GM23248 (cell line): ENCODE measurements around the gene PTPRE. TPM values are rescaled to one million over a fixed set of nuclear protein-coding genes. Genes with fewer than 3 reads are reported as not detected.
A peak's percentile ranks its signal among the peaks of the same experiment; 100 is the strongest.

Source experiments
- DNase-seq: peaks from one replicate; pipeline ENCODE4 v3.0.0-alpha.2; 2015
- H2AFZ ChIP-seq: fragments of 200-600 bp; sonication (generic); 2 replicates; pipeline ENCODE4 v1.6.1; 2016; ENCODE audit warnings: antibody characterized with exemption
- H3F3A ChIP-seq: fragments of 200-600 bp; sonication (generic); 2 replicates; pipeline ENCODE4 v1.6.1; 2016; ENCODE audit warnings: mild to moderate bottlenecking, antibody characterized with exemption, mixed run types; ENCODE audit not compliant: insufficient read depth
- H3K27ac ChIP-seq: fragments of 200-600 bp; sonication (generic); 2 replicates; pipeline ENCODE4 v1.5.1; 2016; ENCODE audit warnings: mild to moderate bottlenecking
- H3K27me3 ChIP-seq: fragments of 200-600 bp; sonication (generic); replicated peaks from 2 replicates; pipeline ENCODE4 v1.6.1; 2016; ENCODE audit warnings: mild to moderate bottlenecking; ENCODE audit not compliant: insufficient read depth
- H3K36me3 ChIP-seq: fragments of 200-600 bp; sonication (generic); 2 replicates; pipeline ENCODE4 v1.6.1; 2016; ENCODE audit warnings: low read depth, mild to moderate bottlenecking
- H3K4me1 ChIP-seq: fragments of 200-600 bp; sonication (generic); 2 replicates; pipeline ENCODE4 v1.6.1; 2016; ENCODE audit warnings: mild to moderate bottlenecking; ENCODE audit not compliant: insufficient read depth
- H3K4me2 ChIP-seq: fragments of 200-600 bp; sonication (generic); one replicate; pipeline ENCODE4 v1.6.1; 2016; ENCODE audit warnings: mild to moderate bottlenecking; ENCODE audit not compliant: unreplicated experiment
- H3K4me3 ChIP-seq: fragments of 200-600 bp; sonication (generic); 2 replicates; pipeline ENCODE4 v1.5.1; 2016; ENCODE audit warnings: mild to moderate bottlenecking
- H3K79me2 ChIP-seq: fragments of 200-600 bp; sonication (generic); 2 replicates; pipeline ENCODE4 v1.6.1; 2016; ENCODE audit warnings: mild to moderate bottlenecking; ENCODE audit not compliant: insufficient read depth
- H3K9ac ChIP-seq: fragments of 200-600 bp; sonication (generic); 2 replicates; pipeline ENCODE4 v1.6.1; 2016; ENCODE audit warnings: mild to moderate bottlenecking
- H3K9me2 ChIP-seq: fragments of 200-600 bp; sonication (generic); 2 replicates; pipeline ENCODE4 v1.6.1; 2016; ENCODE audit warnings: mixed run types, mild to moderate bottlenecking, moderate library complexity; ENCODE audit not compliant: insufficient read depth
- H3K9me3 ChIP-seq: fragments of 200-600 bp; sonication (generic); one replicate; pipeline ENCODE4 v1.6.1; 2017; ENCODE audit warnings: low read depth
- H4K20me1 ChIP-seq: fragments of 200-600 bp; sonication (generic); 2 replicates; pipeline ENCODE4 v1.6.0; 2016; ENCODE audit not compliant: insufficient read depth
- EZH2 ChIP-seq: fragments of 200-600 bp; sonication (generic); IDR thresholded peaks from 2 replicates; pipeline ENCODE4 v1.6.1; 2018; ENCODE audit warnings: antibody characterized with exemption, mild to moderate bottlenecking; ENCODE audit not compliant: insufficient read depth, poor library complexity, severe bottlenecking
- EZH2phosphoT487 ChIP-seq: fragments of 200-600 bp; sonication (generic); IDR thresholded peaks from 2 replicates; pipeline ENCODE4 v1.6.1; 2018; ENCODE audit warnings: antibody characterized with exemption, moderate library complexity, mild to moderate bottlenecking, low read depth; ENCODE audit not compliant: insufficient read depth
- WGBS, 2 experiments: methylation state at CpG; one replicate each; pipeline ENCODE4 v1.1.6; 2015 to 2017; ENCODE audit warnings: low lambda C conversion rate in 2 of 2, low coverage in 1 of 2; ENCODE audit errors: missing lambda C conversion rate in 2 of 2; 5-methylcytosine and 5-hydroxymethylcytosine counted together
- in situ Hi-C: fragments of 300-500 bp; cut with MboI; formaldehyde crosslinking; loops from 2 replicates; pipeline ENCODE4 v1.15.0; 2020
- polyA plus RNA-seq: library from polyadenylated mRNA; unstranded; fragments of >200 nt; fragmentation: Nextera tagmentation; extraction: Ambion mirVana; gene quantifications from 2 replicates; pipeline ENCODE4 v1.2.1, GENCODE V29; 2016
- total RNA-seq: library from RNA; depleted of rRNA; stranded (reverse); fragments of >200 nt; shearing (Covaris generic); gene quantifications from 2 replicates; pipeline ENCODE4 v1.2.3, GENCODE V29; 2014

PTPRE gene
- total and polyA plus RNA-seq, 2 experiments from 2014 or later = 2.7 to 4.7 TPM

GRCh38 chr10:127904311-127905000 lies 2.4 kb upstream of the PTPRE start:
- Histone ChIP-seq H3K27me3 (no peaks in the 10 kb centered on the region), H3K4me3 (no peak overlapping the region), H3K79me2 (no peaks in the 10 kb centered on the region), H3K9me3 (no peaks in the 10 kb centered on the region), H3K9ac (no peak overlapping the region), H2AFZ (no peak overlapping the region), H3K9me2 (no peaks in the 10 kb centered on the region), H3K27ac (no peak overlapping the region), H3K4me2 (no peak overlapping the region), H3K36me3 (no peaks in the 10 kb centered on the region), H4K20me1 (no peaks in the 10 kb centered on the region), H3F3A (no peaks in the 10 kb centered on the region), H3K4me1 (peaks cover 13% of the 10 kb centered on the region)
- no peak for DNase-seq
- in situ Hi-C loops = no loop called here
- TF ChIP-seq EZH2phosphoT487 (no peak), EZH2 (no peak)
- 38 to 42% methylated on average over 5 of the region's 5 CpGs for WGBS, 2 experiments

- Histone ChIP-seq H3K27ac (no peak overlapping the region), H2AFZ (no peak overlapping the region), H3K4me2 (no peak overlapping the region), H3K9ac (no peak overlapping the region), H3K79me2 (no peaks in the 10 kb centered on the region), H3K9me2 (no peaks in the 10 kb centered on the region), H3K36me3 (no peaks in the 10 kb centered on the region), H3K27me3 (no peaks in the 10 kb centered on the region), H3K9me3 (no peaks in the 10 kb centered on the region), H3K4me3 (no peak overlapping the region), H3F3A (no peaks in the 10 kb centered on the region), H3K4me1 (peaks cover 20% of the 10 kb centered on the region), H4K20me1 (no peaks in the 10 kb centered on the region)
- in situ Hi-C loops = no loop called here
- whole genome bisulfite sequencing, 2 experiments = 61 to 63% methylated on average over 14 of the region's 14 CpGs
- no peak for DNase-seq
- TF ChIP-seq EZH2 (no peak), EZH2phosphoT487 (no peak)
These were observed 1.7 kb upstream of the PTPRE start for GRCh38 chr10:127905001-127905847.

- no peak overlapping the region for H3K27ac ChIP-seq
- H3F3A ChIP-seq = no peaks in the 10 kb centered on the region
- H3K4me1 ChIP-seq = peaks cover 21% of the 10 kb centered on the region
- H2AFZ ChIP-seq = no peak overlapping the region
- H3K9ac ChIP-seq = no peak overlapping the region
- H3K4me2 ChIP-seq = no peak overlapping the region
- H3K27me3 ChIP-seq = no peaks in the 10 kb centered on the region
- H4K20me1 ChIP-seq = no peaks in the 10 kb centered on the region
- in situ Hi-C loops = no loop called here
- no peaks in the 10 kb centered on the region for H3K79me2 ChIP-seq
- no peaks in the 10 kb centered on the region for H3K36me3 ChIP-seq
- no peaks in the 10 kb centered on the region for H3K9me3 ChIP-seq
- no peak for TF ChIP-seq EZH2
- TF ChIP-seq EZH2phosphoT487 = no peak
- DNase-seq = no peak
- no peaks in the 10 kb centered on the region for H3K9me2 ChIP-seq
- no peak overlapping the region for H3K4me3 ChIP-seq
- 76 to 82% methylated on average over 10 of the region's 10 CpGs for WGBS, 2 experiments
These were observed 1.0 kb upstream of the PTPRE start for GRCh38 chr10:127905848-127906261.

- in situ Hi-C loops = no loop called here
- no peak for TF ChIP-seq EZH2phosphoT487
- TF ChIP-seq EZH2 = no peak
- DNase-seq = peak; percentile 76
- H3K9ac ChIP-seq = peak overlapping the region; percentile 83
- no peaks in the 10 kb centered on the region for H3K27me3 ChIP-seq
- WGBS, 2 experiments = 5 to 7% methylated on average over 47 to 61 of the region's 65 CpGs
- H3K79me2 ChIP-seq = no peaks in the 10 kb centered on the region
- H3K27ac ChIP-seq = peak overlapping the region; percentile 48
- H2AFZ ChIP-seq = peak overlapping the region; percentile 81
- peak overlapping the region; percentile 76 for H3K4me2 ChIP-seq
- H3K9me2 ChIP-seq = no peaks in the 10 kb centered on the region
- peak overlapping the region; percentile 83 for H3K4me3 ChIP-seq
- no peaks in the 10 kb centered on the region for H3F3A ChIP-seq
- H4K20me1 ChIP-seq = no peaks in the 10 kb centered on the region
- H3K4me1 ChIP-seq = peaks cover 21% of the 10 kb centered on the region
- H3K9me3 ChIP-seq = no peaks in the 10 kb centered on the region
- H3K36me3 ChIP-seq = no peaks in the 10 kb centered on the region
These were observed 655 bp downstream of the PTPRE start for GRCh38 chr10:127907411-127908105.
